H9 (cell line): Measurements from ENCODE around the gene KRTAP5-9. TPM values are rescaled to one million over a fixed set of nuclear protein-coding genes. Genes with fewer than 3 reads are reported as not detected.

Source experiments
- DNase-seq: peaks from one replicate; pipeline ENCODE4 v3.0.0-alpha.2; 2017
- H2AFZ ChIP-seq: one replicate; pipeline ENCODE4 v1.6.1; 2013; ENCODE audit warnings: mild to moderate bottlenecking, low read length, control low read depth, moderate library complexity
- H2AK5ac ChIP-seq: 2 replicates; pipeline ENCODE4 v1.6.1; 2013; ENCODE audit warnings: low read length, control low read depth, mixed read lengths; ENCODE audit not compliant: insufficient read length
- H2BK120ac ChIP-seq: one replicate; pipeline ENCODE4 v1.6.1; 2013; ENCODE audit warnings: low read depth, mild to moderate bottlenecking, low read length, control low read depth, inconsistent platforms; ENCODE audit not compliant: poor library complexity, severe bottlenecking
- H2BK12ac ChIP-seq: 2 replicates; pipeline ENCODE4 v1.6.1; 2013; ENCODE audit warnings: low read length, control low read depth, mixed read lengths, low read depth; ENCODE audit not compliant: insufficient read length
- H2BK15ac ChIP-seq: 2 replicates; pipeline ENCODE4 v1.6.1; 2013; ENCODE audit warnings: low read depth, low read length, control low read depth
- H2BK20ac ChIP-seq: one replicate; pipeline ENCODE4 v1.6.1; 2013; ENCODE audit warnings: low read depth, mild to moderate bottlenecking, low read length, control low read depth, inconsistent platforms; ENCODE audit not compliant: poor library complexity, severe bottlenecking
- H2BK5ac ChIP-seq: 2 replicates; pipeline ENCODE4 v1.6.1; 2013; ENCODE audit warnings: low read length, control low read depth, mixed read lengths; ENCODE audit not compliant: insufficient read length
- H3K14ac ChIP-seq: 2 replicates; pipeline ENCODE4 v1.6.1; 2013; ENCODE audit warnings: low read length, control low read depth; ENCODE audit not compliant: insufficient read depth
- H3K18ac ChIP-seq: 2 replicates; pipeline ENCODE4 v1.6.1; 2013; ENCODE audit warnings: low read depth, mild to moderate bottlenecking, mixed read lengths, low read length, control low read depth; ENCODE audit not compliant: insufficient read length
- H3K23ac ChIP-seq: 2 replicates; pipeline ENCODE4 v1.6.1; 2013; ENCODE audit warnings: low read length, control low read depth, mixed read lengths, low read depth; ENCODE audit not compliant: insufficient read length
- H3K23me2 ChIP-seq: 2 replicates; pipeline ENCODE4 v1.6.1; 2013; ENCODE audit warnings: low read depth, mild to moderate bottlenecking, mixed read lengths, low read length, control low read depth; ENCODE audit not compliant: insufficient read length, poor library complexity, severe bottlenecking
- H3K27ac ChIP-seq: 2 replicates; pipeline ENCODE4 v1.5.1; 2013; ENCODE audit warnings: low read length, control low read depth, mixed read lengths, low read depth; ENCODE audit not compliant: insufficient read length
- H3K27me3 ChIP-seq: 2 replicates; pipeline ENCODE4 v1.6.1; 2013; ENCODE audit warnings: low read length, control low read depth, inconsistent platforms; ENCODE audit not compliant: insufficient read depth
- H3K4ac ChIP-seq: 2 replicates; pipeline ENCODE4 v1.6.1; 2013; ENCODE audit warnings: low read depth, mild to moderate bottlenecking, control low read depth, inconsistent platforms, low read length, moderate library complexity
- H3K4me1 ChIP-seq: 2 replicates; pipeline ENCODE4 v1.6.1; 2013; ENCODE audit warnings: low read length, control low read depth, inconsistent platforms; ENCODE audit not compliant: insufficient read depth
- H3K4me2 ChIP-seq: 2 replicates; pipeline ENCODE4 v1.6.1; 2013; ENCODE audit warnings: low read length, control low read depth, mixed read lengths; ENCODE audit not compliant: insufficient read length, insufficient read depth
- H3K56ac ChIP-seq: 2 replicates; pipeline ENCODE4 v1.6.1; 2013; ENCODE audit warnings: low read depth, mild to moderate bottlenecking, mixed read lengths, low read length, control low read depth; ENCODE audit not compliant: insufficient read length
- H3K79me1 ChIP-seq: 2 replicates; pipeline ENCODE4 v1.6.1; 2013; ENCODE audit warnings: low read depth, mild to moderate bottlenecking, moderate library complexity, low read length, control low read depth, inconsistent platforms; ENCODE audit not compliant: insufficient read depth, poor library complexity, severe bottlenecking
- H3K79me2 ChIP-seq: 2 replicates; pipeline ENCODE4 v1.6.1; 2013; ENCODE audit warnings: low read length, control low read depth, inconsistent platforms; ENCODE audit not compliant: insufficient read depth
- H3K9ac ChIP-seq: 2 replicates; pipeline ENCODE4 v1.6.1; 2013; ENCODE audit warnings: low read length, control low read depth, mixed read lengths; ENCODE audit not compliant: insufficient read length; ENCODE audit errors: extremely low read depth
- H3K9me3 ChIP-seq: one replicate; pipeline ENCODE4 v1.6.1; 2013; ENCODE audit warnings: low read depth, low read length, inconsistent platforms; ENCODE audit not compliant: control insufficient read depth
- H3T11ph ChIP-seq: one replicate; pipeline ENCODE4 v1.6.1; 2013; ENCODE audit warnings: mild to moderate bottlenecking, low read length, control low read depth, inconsistent platforms
- H4K20me1 ChIP-seq: one replicate; pipeline ENCODE4 v1.6.1; 2013; ENCODE audit not compliant: control insufficient read depth, insufficient read length, insufficient read depth
- H4K5ac ChIP-seq: 2 replicates; pipeline ENCODE4 v1.6.1; 2013; ENCODE audit warnings: low read depth, mild to moderate bottlenecking, mixed read lengths, low read length, control low read depth; ENCODE audit not compliant: insufficient read length
- H4K8ac ChIP-seq: replicated peaks from 2 replicates; pipeline ENCODE4 v1.6.1; 2013; ENCODE audit warnings: low read length, control low read depth, mixed read lengths, low read depth; ENCODE audit not compliant: insufficient read length
- H4K91ac ChIP-seq: 2 replicates; pipeline ENCODE4 v1.6.1; 2013; ENCODE audit warnings: low read depth, mild to moderate bottlenecking, moderate library complexity, mixed read lengths, low read length, control low read depth; ENCODE audit not compliant: insufficient read length
- H3K27ac Mint-ChIP-seq, 3 experiments: 2 replicates in 2 of 3; 3 replicates in 1 of 3; pipeline ENCODE4 v1.8.0; 2020 to 2021; ENCODE audit warnings: mixed read lengths in 3 of 3, mild to moderate bottlenecking in 1 of 3, moderate library complexity in 1 of 3
- H3K27me3 Mint-ChIP-seq: 2 replicates; pipeline ENCODE4 v1.8.0; 2021; ENCODE audit warnings: low read depth, mild to moderate bottlenecking, moderate library complexity, mixed read lengths
- H3K36me3 Mint-ChIP-seq, 3 experiments: 2 replicates in 2 of 3; 3 replicates in 1 of 3; pipeline ENCODE4 v1.8.0; 2020 to 2021; ENCODE audit warnings: low read depth in 3 of 3, mixed read lengths in 3 of 3; ENCODE audit not compliant: insufficient read depth in 1 of 3
- H3K4me1 Mint-ChIP-seq, 2 experiments: 2 replicates each; pipeline ENCODE4 v1.8.0; 2020; ENCODE audit warnings: mixed read lengths in 2 of 2
- H3K4me3 Mint-ChIP-seq, 2 experiments: 2 replicates in 1 of 2; 3 replicates in 1 of 2; pipeline ENCODE4 v1.8.0; 2020 to 2021; ENCODE audit warnings: mild to moderate bottlenecking in 2 of 2, mixed read lengths in 2 of 2, moderate library complexity in 1 of 2
- H3K9me3 Mint-ChIP-seq, 2 experiments: 2 replicates in 1 of 2; 3 replicates in 1 of 2; pipeline ENCODE4 v1.8.0; 2020; ENCODE audit warnings: mild to moderate bottlenecking in 2 of 2, mixed read lengths in 2 of 2, moderate library complexity in 1 of 2
- WGBS: extraction: QIAGEN DNeasy Blood & Tissue Kit; methylation state at CpG from one replicate; pipeline ENCODE4 v1.1.7; 2013; ENCODE audit warnings: missing lambda C conversion rate, low lambda C conversion rate, mixed read lengths; ENCODE audit not compliant: insufficient read length; ENCODE audit errors: extremely low coverage; 5-methylcytosine and 5-hydroxymethylcytosine counted together
- total RNA-seq: library from RNA; stranded (reverse); gene quantifications from 2 replicates; pipeline ENCODE4 v1.2.1, GENCODE V29; 2021
- TF ChIP-seq, protein P1 (sequence below): fragments of 200-600 bp; sonication (generic); conservative IDR thresholded peaks from 3 replicates; pipeline ENCODE4 v1.8.0; 2021; ENCODE audit warnings: antibody characterized with exemption, mild to moderate bottlenecking

The KRTAP5-9 gene
- total RNA-seq, 1 experiment from 2014 or later = not detected

DNA sequence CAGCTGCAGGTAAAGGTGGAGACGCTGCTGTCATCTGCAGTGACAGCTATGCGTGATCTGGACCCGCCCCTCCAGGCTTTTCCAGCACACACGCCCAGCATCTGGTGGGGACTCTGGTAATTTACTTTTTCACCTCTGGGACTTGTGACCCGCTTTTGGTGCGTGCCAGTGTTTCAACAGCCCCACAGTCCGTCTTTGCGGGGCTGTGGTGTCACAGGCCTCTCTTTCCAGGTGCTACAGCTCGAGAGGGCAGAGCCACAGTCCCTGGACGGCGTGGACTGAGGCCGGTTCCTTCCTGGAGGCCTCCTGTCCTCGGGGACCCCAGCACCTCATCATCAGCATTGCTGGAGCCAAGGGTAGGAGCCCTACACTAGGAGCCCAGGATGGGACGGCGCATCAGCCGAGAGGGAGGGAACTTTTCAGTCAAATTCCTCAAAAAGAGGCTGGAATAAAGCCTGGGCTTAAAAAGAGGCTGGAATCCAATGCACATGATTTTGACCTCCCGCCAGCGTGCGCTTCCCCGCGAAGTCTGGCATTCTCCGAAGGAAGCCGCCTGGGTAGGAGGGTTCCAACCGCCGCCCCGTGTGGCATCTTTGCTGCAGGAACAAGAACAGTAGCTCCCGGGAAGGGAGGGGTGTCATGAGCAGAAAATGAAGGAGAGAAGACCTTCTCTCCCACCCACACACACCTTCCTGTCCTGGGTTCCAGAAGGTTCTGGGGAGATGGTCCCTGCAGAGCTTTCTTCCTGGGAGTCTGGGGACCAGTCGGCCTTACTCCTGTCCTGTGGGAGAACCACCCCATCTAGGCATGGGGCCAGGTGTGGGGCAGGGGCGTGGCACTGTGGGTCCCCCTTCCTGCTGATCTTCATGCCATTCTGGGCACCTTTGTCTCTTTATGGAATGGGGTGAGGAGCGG, 46.9 kb upstream of the KRTAP5-9 start:
- Histone ChIP-seq H3K14ac (no peak overlapping the region; the same call in 1 of the 2 replicates), H3K79me2 (no peaks in the 10 kb centered on the region), H4K8ac (no peak overlapping the region), H2BK15ac (no peak overlapping the region), H4K5ac (no peak overlapping the region), H2AK5ac (no peak overlapping the region), H3K9me3 (no peaks in the 10 kb centered on the region), H2AFZ (no peak overlapping the region), H3K4ac (no peak overlapping the region), H2BK120ac (no peak overlapping the region), H2BK5ac (no peak overlapping the region), H4K20me1 (no peaks in the 10 kb centered on the region), H3K4me2 (no peak overlapping the region), H3K79me1 (no peaks in the 10 kb centered on the region), H3K56ac (no peak overlapping the region), H2BK20ac (no peak overlapping the region), H2BK12ac (no peak overlapping the region), H3K23ac (no peak overlapping the region), H3K4me1 (no peaks in the 10 kb centered on the region; the same call in 1 of the 2 replicates), H4K91ac (no peak overlapping the region), H3K27me3 (no peaks in the 10 kb centered on the region), H3T11ph (no peak overlapping the region), H3K18ac (no peak overlapping the region), H3K27ac (no peak overlapping the region), H3K9ac (no peak overlapping the region), H3K23me2 (no peaks in the 10 kb centered on the region)
- TF ChIP-seq, protein P1, sequence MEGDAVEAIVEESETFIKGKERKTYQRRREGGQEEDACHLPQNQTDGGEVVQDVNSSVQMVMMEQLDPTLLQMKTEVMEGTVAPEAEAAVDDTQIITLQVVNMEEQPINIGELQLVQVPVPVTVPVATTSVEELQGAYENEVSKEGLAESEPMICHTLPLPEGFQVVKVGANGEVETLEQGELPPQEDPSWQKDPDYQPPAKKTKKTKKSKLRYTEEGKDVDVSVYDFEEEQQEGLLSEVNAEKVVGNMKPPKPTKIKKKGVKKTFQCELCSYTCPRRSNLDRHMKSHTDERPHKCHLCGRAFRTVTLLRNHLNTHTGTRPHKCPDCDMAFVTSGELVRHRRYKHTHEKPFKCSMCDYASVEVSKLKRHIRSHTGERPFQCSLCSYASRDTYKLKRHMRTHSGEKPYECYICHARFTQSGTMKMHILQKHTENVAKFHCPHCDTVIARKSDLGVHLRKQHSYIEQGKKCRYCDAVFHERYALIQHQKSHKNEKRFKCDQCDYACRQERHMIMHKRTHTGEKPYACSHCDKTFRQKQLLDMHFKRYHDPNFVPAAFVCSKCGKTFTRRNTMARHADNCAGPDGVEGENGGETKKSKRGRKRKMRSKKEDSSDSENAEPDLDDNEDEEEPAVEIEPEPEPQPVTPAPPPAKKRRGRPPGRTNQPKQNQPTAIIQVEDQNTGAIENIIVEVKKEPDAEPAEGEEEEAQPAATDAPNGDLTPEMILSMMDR = no peak
- Mint-ChIP-seq H3K9me3 (peaks cover 2 to 8% of the 10 kb centered on the region in 2 experiments; a peak in 3 of 5 replicates), H3K27ac (no peak overlapping the region), H3K36me3 (peaks cover 14 to 46% (median 19%) of the 10 kb centered on the region in 3 experiments; a peak in 6 of 7 replicates), H3K27me3 (no peaks in the 10 kb centered on the region), H3K4me3 (no peak overlapping the region), H3K4me1 (peaks cover 13 to 19% of the 10 kb centered on the region in 2 experiments)
- no CpG with 5 or more reads among the region's 30 CpGs for WGBS
- DNase-seq = no peak
